Stimulated activated CD8-positive, alpha-beta memory T cell treated with anti-CD3 and anti-CD28 coated beads, Interleukin-2, amount 100 ng/mL, for 48 hours (primary cell): ENCODE measurements around the gene KLHL1.

Source experiments
- DNase-seq, 2 donors: peaks; one replicate each; pipeline ENCODE4 v3.0.0-alpha.2; 2020; ENCODE audit warnings: low read depth in 2 of 2

KLHL1 gene

GRCh38 chr13:69872321-69873047, 235.8 kb downstream of the KLHL1 start:
- no peak for DNase-seq

GRCh38 chr13:69866555-69866954, 241.7 kb downstream of the KLHL1 start:
- no peak for DNase-seq

- DNase-seq: no peak
Measured at GRCh38 chr13:69857183-69857821, 250.9 kb downstream of the KLHL1 start.

- no peak for DNase-seq
Measured at GRCh38 chr13:69856331-69856730, 251.9 kb downstream of the KLHL1 start.

- no peak for DNase-seq
Measured at GRCh38 chr13:69828527-69828926, 279.7 kb downstream of the KLHL1 start.

GRCh38 chr13:69820180-69820579, 288.1 kb downstream of the KLHL1 start:
- DNase-seq: no peak

- no peak for DNase-seq
Measured at GRCh38 chr13:69817333-69817869, 290.9 kb downstream of the KLHL1 start.

GRCh38 chr13:69809152-69809551, 299.1 kb downstream of the KLHL1 start:
- no peak for DNase-seq

GRCh38 chr13:69796256-69796655, 312.0 kb downstream of the KLHL1 start:
- no peak for DNase-seq

- no peak for DNase-seq
Measured at GRCh38 chr13:69793783-69794453, 314.3 kb downstream of the KLHL1 start.

GRCh38 chr13:69776937-69777336, 331.3 kb downstream of the KLHL1 start:
- no peak for DNase-seq

GRCh38 chr13:69769608-69770007, 338.6 kb downstream of the KLHL1 start:
- no peak for DNase-seq

- DNase-seq: no peak
Measured at GRCh38 chr13:69761581-69761980, 346.7 kb downstream of the KLHL1 start.

- no peak for DNase-seq
Measured at GRCh38 chr13:69755101-69755500, 353.2 kb downstream of the KLHL1 start.

GRCh38 chr13:69751259-69751658, 357.0 kb downstream of the KLHL1 start:
- no peak for DNase-seq

- DNase-seq: no peak
Measured at GRCh38 chr13:69737129-69737935, 370.9 kb downstream of the KLHL1 start.

GRCh38 chr13:69721631-69722030, 386.6 kb downstream of the KLHL1 start:
- DNase-seq: no peak

- no peak for DNase-seq
Measured at GRCh38 chr13:69720278-69720983, 387.8 kb downstream of the KLHL1 start.

- DNase-seq: no peak
Measured at GRCh38 chr13:69706807-69707206, 401.4 kb downstream of the KLHL1 start.

GRCh38 chr13:69704311-69704710, 403.9 kb downstream of the KLHL1 start:
- no peak for DNase-seq

- no peak for DNase-seq
Measured at GRCh38 chr13:69690999-69691398, 417.3 kb downstream of the KLHL1 start.
